HG02798 (cell line): ENCODE measurements around the gene FSTL4.

Experiments
- ATAC-seq: cut with Tn5 transposase; IDR thresholded peaks from one replicate; pipeline ENCODE4 v1.9.1; 2021; ENCODE audit warnings: mild to moderate bottlenecking; ENCODE audit not compliant: unreplicated experiment, poor library complexity

The FSTL4 gene

DNA sequence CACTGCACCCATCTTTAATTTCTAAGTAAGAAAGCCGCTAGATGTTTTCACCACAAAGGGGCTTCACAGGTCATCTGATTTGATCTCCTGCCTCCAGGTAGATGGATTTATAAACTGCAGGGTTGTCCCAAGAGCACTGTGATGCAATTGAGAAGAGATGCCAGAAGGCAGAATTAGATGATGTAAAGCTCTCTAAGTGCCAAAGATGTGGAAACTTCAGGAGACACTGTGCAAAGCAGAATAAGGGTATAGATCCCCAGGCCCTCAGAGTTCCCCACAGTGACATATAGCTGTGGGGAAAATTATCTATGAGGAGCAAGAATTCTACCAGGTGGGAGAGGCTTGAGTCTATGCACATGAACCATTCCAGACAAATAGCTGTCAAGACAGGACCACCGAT, 90.5 kb downstream of the FSTL4 start:
- ATAC-seq, result no peak

GRCh38 chr5:133520991-133521706, 91.2 kb downstream of the FSTL4 start:
- ATAC-seq, result no peak

- no peak for ATAC-seq
Observed at GRCh38 chr5:133520062-133520461, 92.3 kb downstream of the FSTL4 start.

DNA sequence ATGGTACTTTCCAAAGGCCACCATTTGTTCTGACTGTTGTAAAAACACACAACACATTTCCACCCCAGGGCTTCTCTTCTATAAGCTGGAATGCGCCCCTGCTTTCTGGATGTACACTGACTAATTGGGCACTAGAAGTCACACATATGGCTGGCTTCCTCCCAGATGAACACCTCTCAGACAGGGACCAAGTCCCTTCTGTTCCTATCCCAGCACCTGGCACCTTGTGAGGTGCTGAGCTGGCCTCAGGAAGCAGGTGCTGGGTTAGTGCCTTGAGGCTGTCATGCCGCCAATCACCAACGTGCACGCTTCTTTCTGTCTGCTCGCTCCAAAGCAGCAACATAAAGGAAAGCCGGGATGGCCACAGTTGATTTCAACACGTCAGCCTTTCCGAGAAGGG, 93.2 kb downstream of the FSTL4 start:
- no peak for ATAC-seq

GRCh38 chr5:133514456-133514855, 97.9 kb downstream of the FSTL4 start:
- ATAC-seq, result no peak

DNA sequence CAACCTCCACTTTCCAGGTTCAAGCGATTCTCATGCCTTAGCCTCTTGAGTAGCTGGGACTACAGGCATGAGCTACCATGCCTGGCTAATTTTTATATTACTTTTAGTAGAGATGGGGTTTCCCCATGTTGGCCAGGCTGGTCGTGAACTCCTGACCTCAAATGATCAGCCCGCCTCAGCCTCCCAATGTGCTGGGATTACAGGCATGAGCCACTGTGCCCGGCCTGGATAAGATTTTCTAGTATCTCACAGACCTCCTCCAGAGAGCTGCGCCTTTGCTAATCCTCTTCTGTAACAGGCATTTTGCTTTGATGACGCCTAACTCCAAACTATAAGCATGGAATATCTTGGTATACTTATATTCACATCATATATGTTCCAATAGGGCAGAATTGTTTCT, 99.4 kb downstream of the FSTL4 start:
- ATAC-seq, result no peak

DNA sequence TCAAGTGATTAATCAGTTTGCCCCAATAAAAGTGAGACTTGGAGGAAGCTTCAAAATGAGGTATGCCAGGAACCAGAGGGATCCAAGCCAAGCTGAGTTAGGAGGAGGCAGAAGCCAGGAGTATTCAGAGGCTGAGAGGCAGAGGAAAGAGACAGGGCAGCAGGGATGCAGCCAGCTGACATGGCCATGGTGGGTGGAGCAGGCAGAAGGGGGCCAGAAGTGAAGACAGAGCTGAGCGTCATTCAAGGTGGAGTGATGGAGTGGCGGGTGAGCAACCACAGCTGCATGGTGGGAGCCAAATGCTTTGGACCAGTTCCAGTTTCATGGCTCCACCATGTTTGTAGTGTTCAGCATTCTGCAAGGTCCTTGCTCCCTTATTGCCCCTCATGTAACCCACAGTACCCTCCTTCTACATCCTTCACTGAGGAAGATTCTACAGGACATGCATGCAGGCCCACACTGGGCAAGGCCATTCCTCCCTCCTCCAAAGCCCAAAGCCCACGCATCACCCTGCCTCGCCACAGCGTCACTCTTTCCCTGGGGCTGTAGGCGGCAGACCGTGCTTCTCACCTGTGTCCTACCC, 100.6 kb downstream of the FSTL4 start:
- no peak for ATAC-seq

DNA sequence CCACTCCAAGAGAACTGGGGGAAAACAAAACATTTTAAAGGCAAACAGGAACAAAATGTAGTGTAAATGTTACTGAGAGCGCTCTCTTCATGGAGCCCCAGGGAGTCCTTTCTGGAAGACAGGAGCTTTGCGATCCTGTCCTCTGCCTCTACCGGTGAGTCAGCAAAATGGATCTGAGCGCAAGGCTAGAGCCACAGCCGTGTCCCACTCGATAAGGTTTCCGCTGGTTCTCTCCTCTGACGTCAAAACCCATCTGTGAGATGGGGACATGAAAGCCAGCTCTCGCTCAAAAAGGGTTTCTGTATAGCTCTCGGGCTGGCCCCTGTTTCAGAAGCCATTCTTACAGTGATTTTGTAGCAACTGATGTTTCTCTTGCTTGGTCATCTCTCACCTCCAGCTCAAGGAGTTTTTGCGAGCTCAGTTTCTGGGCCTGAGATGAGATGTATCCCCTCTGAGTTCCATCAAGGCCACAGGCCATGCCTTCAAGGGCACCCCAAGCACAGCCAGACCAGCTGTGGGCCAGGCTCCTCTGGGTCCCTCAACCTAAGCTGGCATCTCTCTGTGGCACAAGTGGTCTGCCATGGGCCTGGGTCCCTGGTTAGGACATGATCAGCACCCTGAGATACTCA, 101.6 kb downstream of the FSTL4 start:
- ATAC-seq, result no peak

- ATAC-seq, result no peak
Observed at GRCh38 chr5:133509742-133510079, 102.6 kb downstream of the FSTL4 start.

- ATAC-seq, result no peak
Observed at GRCh38 chr5:133508845-133509741, 103.2 kb downstream of the FSTL4 start.

DNA sequence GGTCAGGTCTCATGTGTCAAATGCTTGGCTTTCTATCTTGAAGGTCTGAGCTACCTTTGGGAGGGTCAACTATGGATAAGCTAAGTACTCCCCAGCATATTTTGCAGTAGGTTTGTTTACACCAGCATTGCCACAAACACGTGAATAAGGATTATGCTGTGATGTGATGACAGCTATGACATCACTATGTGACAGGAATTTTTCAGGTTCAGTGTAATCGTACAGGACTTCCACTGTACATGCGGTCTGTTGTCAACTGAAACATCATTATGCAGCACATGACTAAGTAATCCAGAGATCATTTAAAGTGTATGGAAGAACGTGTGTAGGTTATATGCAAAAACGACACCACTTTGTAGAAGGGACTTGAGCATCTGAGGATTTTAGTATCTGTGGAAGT, 104.0 kb downstream of the FSTL4 start:
- ATAC-seq, result no peak

DNA sequence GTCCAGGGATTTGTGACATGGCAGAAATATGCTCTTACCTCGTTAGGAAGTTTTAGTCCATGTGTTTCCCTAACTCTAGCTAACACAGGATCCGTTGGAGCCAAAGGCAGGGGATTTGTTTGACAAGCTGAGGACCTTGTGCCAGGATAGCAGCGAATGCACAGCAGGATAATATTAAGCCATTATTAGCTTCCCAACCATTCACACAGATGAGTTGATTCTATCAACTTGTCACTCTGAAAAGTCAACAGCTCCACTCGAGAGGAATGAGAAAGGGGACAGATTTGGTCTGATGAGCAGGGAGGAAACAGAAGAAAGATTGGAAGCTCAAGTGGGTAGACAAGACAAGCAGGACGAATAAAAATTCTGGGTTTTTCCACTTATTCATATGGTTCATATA, 106.2 kb downstream of the FSTL4 start:
- ATAC-seq, result no peak

DNA sequence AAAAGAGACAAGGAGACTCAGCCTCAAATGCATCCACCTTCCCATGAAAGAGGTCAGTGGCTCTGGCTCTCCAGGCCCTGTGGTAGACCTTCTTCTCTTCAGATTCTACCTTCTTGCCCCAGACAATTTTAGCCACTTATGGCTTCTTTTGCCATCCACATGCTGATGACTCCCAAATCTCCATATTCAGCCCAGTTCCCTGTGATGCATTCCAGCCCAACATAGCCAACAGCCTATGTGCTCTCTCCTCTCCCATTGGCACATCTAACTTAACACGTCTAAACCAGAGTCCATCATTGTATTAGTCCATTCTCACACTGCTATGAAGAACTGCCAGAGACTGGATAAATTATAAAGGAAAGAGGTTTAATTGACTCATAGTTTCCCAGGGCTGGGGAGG, 108.8 kb downstream of the FSTL4 start:
- no peak for ATAC-seq

- no peak for ATAC-seq
Observed at GRCh38 chr5:133499895-133500294, 112.4 kb downstream of the FSTL4 start.

GRCh38 chr5:133497608-133498348, 114.6 kb downstream of the FSTL4 start:
- ATAC-seq, result no peak

DNA sequence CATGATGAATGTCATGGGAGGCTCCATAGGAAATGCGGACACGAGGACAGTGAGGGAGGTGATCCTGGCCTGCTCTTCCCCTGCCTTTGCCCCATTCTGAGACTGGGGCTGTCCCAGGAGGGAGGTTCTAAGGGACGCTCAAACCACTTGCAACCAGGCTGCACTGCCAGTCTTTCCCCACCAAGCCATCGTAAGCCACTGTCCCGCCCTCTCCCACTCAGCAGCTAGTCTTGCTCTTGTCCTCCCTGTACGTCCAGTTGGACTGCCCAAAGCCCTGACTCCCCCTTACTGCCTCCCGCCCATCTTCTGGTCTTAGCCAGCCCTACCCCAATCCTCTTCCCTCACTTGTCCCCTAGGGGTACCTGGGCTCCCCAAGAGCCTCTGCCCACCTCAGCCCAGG, 115.7 kb downstream of the FSTL4 start:
- ATAC-seq, result no peak

DNA sequence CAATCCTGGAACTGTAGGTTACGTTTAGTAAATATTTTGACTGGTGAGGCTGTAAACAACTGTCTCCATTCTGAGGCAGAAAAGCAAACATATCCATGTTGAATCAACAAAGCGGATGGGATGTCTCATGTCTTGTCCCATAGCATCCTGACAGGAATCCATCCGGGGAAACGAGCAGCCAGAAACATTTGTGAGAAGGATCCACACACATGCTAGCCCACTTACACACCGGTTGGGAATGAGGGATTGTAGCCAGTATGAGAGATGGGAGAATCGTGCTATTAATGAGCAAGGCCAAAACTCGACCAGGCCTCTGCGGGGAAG, 117.5 kb downstream of the FSTL4 start:
- no peak for ATAC-seq

DNA sequence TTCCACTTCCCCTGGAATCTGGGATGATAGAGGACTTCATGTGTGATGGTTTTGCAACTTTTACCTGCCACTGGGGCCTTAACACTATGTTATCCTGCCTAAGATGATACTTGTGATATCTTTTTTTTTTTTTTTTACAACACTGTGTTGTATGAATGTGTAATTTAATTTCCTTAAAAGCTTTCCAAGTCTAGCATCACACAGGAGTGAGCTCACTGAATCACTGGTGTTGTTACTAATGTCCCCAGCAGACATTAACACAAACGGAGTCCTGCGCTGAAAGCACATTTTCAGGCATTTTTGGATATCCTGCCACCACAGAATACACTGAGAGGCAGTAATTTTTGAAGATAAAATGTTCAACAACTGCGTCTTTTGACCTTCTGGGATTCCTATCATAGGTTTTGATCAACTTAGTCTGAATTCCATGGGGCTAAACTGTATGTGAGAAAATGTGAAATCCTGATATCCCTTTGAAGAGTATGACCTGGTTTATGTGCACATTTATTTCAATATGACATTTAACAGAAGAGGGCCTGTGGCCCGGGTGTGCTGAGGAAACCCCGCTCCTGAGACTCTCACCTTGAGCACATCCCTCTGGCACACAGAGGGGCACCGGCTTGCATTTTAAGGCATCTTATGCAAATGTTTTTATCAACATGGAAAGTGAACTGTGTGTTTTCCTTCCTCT, 118.0 kb downstream of the FSTL4 start:
- no peak for ATAC-seq

DNA sequence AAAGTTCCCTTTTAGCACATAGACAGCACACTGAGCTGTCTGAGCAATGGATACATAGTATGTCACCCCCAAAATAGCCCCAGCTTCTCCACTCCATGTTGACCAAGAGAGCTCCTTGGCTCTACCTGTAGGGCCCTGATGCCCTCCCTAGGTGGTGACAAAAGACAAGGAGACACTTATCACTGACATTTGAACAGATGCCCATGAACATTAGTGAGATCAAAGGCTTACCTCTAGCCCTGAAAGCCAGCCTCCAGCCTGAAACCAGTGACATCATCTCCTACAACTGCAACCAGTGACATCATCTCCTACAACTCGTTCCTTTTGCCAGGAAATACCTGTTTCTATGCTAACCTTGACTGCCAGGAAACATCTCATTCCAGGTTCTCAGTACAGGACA, 122.7 kb downstream of the FSTL4 start:
- ATAC-seq, result peak; percentile 48

- ATAC-seq, result no peak
Observed at GRCh38 chr5:133487093-133487492, 125.2 kb downstream of the FSTL4 start.
